GM23338 (cell line): Measurements from ENCODE around the gene GYS2. TPM values are rescaled to one million over a fixed set of nuclear protein-coding genes. Genes with fewer than 3 reads are reported as not detected.

ENCODE experiments used
- ATAC-seq: fragments of 200-7000 bp; cut with Tn5 transposase; 3 replicates; pipeline ENCODE4 v1.9.1; 2020
- DNase-seq: peaks from one replicate; pipeline ENCODE4 v3.0.0-alpha.2; 2015; ENCODE audit warnings: low spot score
- H2AFZ ChIP-seq: fragments of 200-600 bp; sonication (generic); 2 replicates; pipeline ENCODE4 v1.8.0; 2016; ENCODE audit warnings: antibody characterized with exemption, mild to moderate bottlenecking, moderate library complexity
- H3F3A ChIP-seq: fragments of 200-600 bp; sonication (generic); replicated peaks from 2 replicates; pipeline ENCODE4 v1.8.0; 2017; ENCODE audit warnings: antibody characterized with exemption, mixed run types, low read depth
- H3K27ac ChIP-seq: fragments of 200-600 bp; sonication (generic); 2 replicates; pipeline ENCODE4 v1.6.1; 2016; ENCODE audit warnings: low read depth
- H3K27me3 ChIP-seq: fragments of 200-600 bp; sonication (generic); 2 replicates; pipeline ENCODE4 v1.8.0; 2016; ENCODE audit warnings: mild to moderate bottlenecking, mixed run types, moderate library complexity; ENCODE audit not compliant: insufficient read depth
- H3K36me3 ChIP-seq: fragments of 200-600 bp; sonication (generic); 2 replicates; pipeline ENCODE4 v1.8.0; 2016; ENCODE audit warnings: mild to moderate bottlenecking; ENCODE audit not compliant: insufficient read depth
- H3K4me1 ChIP-seq: fragments of 200-600 bp; sonication (generic); 2 replicates; pipeline ENCODE4 v1.8.0; 2016; ENCODE audit warnings: mild to moderate bottlenecking, moderate library complexity; ENCODE audit not compliant: insufficient read depth
- H3K4me2 ChIP-seq: fragments of 200-600 bp; sonication (generic); 2 replicates; pipeline ENCODE4 v1.7.1; 2017; ENCODE audit warnings: mixed run types
- H3K4me3 ChIP-seq: fragments of 200-600 bp; sonication (generic); 2 replicates; pipeline ENCODE4 v1.6.1; 2016; ENCODE audit warnings: mixed run types
- H3K79me2 ChIP-seq: fragments of 200-600 bp; sonication (generic); replicated peaks from 2 replicates; pipeline ENCODE4 v1.8.0; 2017; ENCODE audit warnings: mild to moderate bottlenecking; ENCODE audit not compliant: insufficient read depth
- H3K9me2 ChIP-seq: fragments of 200-600 bp; sonication (generic); 2 replicates; pipeline ENCODE4 v1.8.0; 2017; ENCODE audit not compliant: insufficient read depth
- H4K20me1 ChIP-seq: fragments of 200-600 bp; sonication (generic); replicated peaks from 2 replicates; pipeline ENCODE4 v1.8.0; 2017; ENCODE audit warnings: mild to moderate bottlenecking; ENCODE audit not compliant: insufficient read depth
- H3K27ac Mint-ChIP-seq: 2 replicates; pipeline ENCODE4 v1.8.0; 2020; ENCODE audit warnings: inconsistent platforms, mild to moderate bottlenecking, moderate library complexity, mixed read lengths
- H3K27me3 Mint-ChIP-seq: 3 replicates; pipeline ENCODE4 v1.8.0; 2022; ENCODE audit warnings: low read depth, mild to moderate bottlenecking, moderate library complexity, mixed read lengths, inconsistent platforms; ENCODE audit not compliant: insufficient read depth, poor library complexity
- H3K36me3 Mint-ChIP-seq: 3 replicates; pipeline ENCODE4 v1.8.0; 2021; ENCODE audit warnings: low read depth, mild to moderate bottlenecking, inconsistent platforms, moderate library complexity, mixed read lengths
- H3K4me1 Mint-ChIP-seq: 3 replicates; pipeline ENCODE4 v1.8.0; 2020; ENCODE audit warnings: mild to moderate bottlenecking, inconsistent platforms, mixed read lengths
- H3K4me3 Mint-ChIP-seq: 3 replicates; pipeline ENCODE4 v1.8.0; 2021; ENCODE audit warnings: moderate library complexity, mild to moderate bottlenecking, inconsistent platforms, mixed read lengths
- H3K9me3 Mint-ChIP-seq: 3 replicates; pipeline ENCODE4 v1.8.0; 2020; ENCODE audit warnings: moderate library complexity, mild to moderate bottlenecking, inconsistent platforms, mixed read lengths
- CREB1 ChIP-seq: fragments of 250-450 bp; sonication (Bioruptor Pico); IDR thresholded peaks from 2 replicates; pipeline ENCODE4 v1.5.0; 2020; ENCODE audit warnings: low read depth, mild to moderate bottlenecking, moderate library complexity
- EZH2 ChIP-seq: fragments of 200-600 bp; sonication (generic); IDR thresholded peaks from one replicate; pipeline ENCODE4 v1.8.0; 2017; ENCODE audit warnings: antibody characterized with exemption, mild to moderate bottlenecking, low read depth; ENCODE audit not compliant: unreplicated experiment
- EZH2phosphoT487 ChIP-seq: fragments of 200-600 bp; sonication (generic); IDR thresholded peaks from one replicate; pipeline ENCODE4 v1.8.1; 2018; ENCODE audit warnings: antibody characterized with exemption; ENCODE audit not compliant: unreplicated experiment
- JUNB ChIP-seq: IDR thresholded peaks from one replicate; pipeline ENCODE4 v1.6.1; 2016; ENCODE audit warnings: antibody characterized with exemption; ENCODE audit not compliant: unreplicated experiment
- NANOG ChIP-seq: IDR thresholded peaks from 2 replicates; pipeline ENCODE4 v1.6.1; 2016; ENCODE audit warnings: antibody characterized with exemption, borderline replicate concordance
- ZNF114 ChIP-seq: fragments of 250-450 bp; sonication (Bioruptor Pico); IDR thresholded peaks from 2 replicates; pipeline ENCODE4 v1.5.0; 2020; ENCODE audit warnings: mild to moderate bottlenecking, moderate library complexity
- ZNF331 ChIP-seq: fragments of 250-450 bp; sonication (Bioruptor Pico); IDR thresholded peaks from 2 replicates; pipeline ENCODE4 v1.5.0; 2020; ENCODE audit warnings: low read depth, mild to moderate bottlenecking, moderate library complexity
- polyA plus RNA-seq: library from polyadenylated mRNA; unstranded; fragments of >200 nt; fragmentation: Nextera tagmentation; extraction: Ambion mirVana; gene quantifications from 2 replicates; pipeline ENCODE4 v1.2.1, GENCODE V29; 2016
- total RNA-seq: library from RNA; depleted of rRNA; stranded (reverse); fragments of >200 nt; shearing (Covaris generic); gene quantifications from 2 replicates; pipeline ENCODE4 v1.2.3, GENCODE V29; 2014
- TF ChIP-seq, protein P1 (sequence below): fragments of 250-450 bp; sonication (Bioruptor Pico); IDR thresholded peaks from 2 replicates; pipeline ENCODE4 v1.5.0; 2020; ENCODE audit warnings: mild to moderate bottlenecking, moderate library complexity

GYS2 gene
- total and polyA plus RNA-seq, 2 experiments from 2014 or later, result not detected

DNA sequence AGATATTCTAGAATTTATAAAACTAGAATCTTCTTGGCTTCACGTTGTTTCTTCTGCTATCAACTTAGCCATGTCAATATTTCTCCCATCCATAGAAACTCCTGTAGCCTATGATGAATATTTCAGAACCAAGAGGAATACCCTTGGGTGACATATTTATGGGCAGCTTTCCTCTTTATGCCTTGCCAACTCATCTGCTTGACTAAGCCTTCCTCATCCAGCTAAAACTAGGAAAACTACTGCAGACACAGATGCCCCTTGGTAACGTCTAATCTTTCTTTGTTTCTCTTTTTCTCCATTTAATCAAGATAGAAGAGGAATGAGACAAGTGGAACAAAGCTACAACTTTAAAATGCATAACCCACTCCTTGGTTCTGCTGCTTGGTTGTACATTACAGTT is 96.8 kb downstream of the GYS2 start:
- Histone ChIP-seq H3K9me2 (no peaks in the 10 kb centered on the region), H3K79me2 (peaks cover 47% of the 10 kb centered on the region), H2AFZ (no peak overlapping the region), H3K4me1 (peaks cover 4% of the 10 kb centered on the region), H3F3A (no peaks in the 10 kb centered on the region), H3K4me2 (no peak overlapping the region), H3K36me3 (peaks cover 17% of the 10 kb centered on the region), H4K20me1 (0 out of 2 replicates have a peak, but pooled peaks cover 10% of the 10 kb centered on the region), H3K27ac (no peak overlapping the region), H3K4me3 (no peak overlapping the region), H3K27me3 (no peaks in the 10 kb centered on the region)
- H3K4me1 Mint-ChIP-seq, result peaks cover 2% of the 10 kb centered on the region; the same call in 2 of the 3 replicates
- H3K27me3 Mint-ChIP-seq, result no peaks in the 10 kb centered on the region
- peaks cover 6% of the 10 kb centered on the region; the same call in 2 of the 3 replicates for H3K36me3 Mint-ChIP-seq
- no peak for TF ChIP-seq JUNB
- TF ChIP-seq EZH2, result no peak
- no peak for TF ChIP-seq NANOG
- no peak for TF ChIP-seq ZNF114 (CRISPR knock-in tag)
- TF ChIP-seq ZNF331 (CRISPR knock-in tag), result no peak
- TF ChIP-seq EZH2phosphoT487, result no peak
- no peak for TF ChIP-seq CREB1
- TF ChIP-seq, protein P1, sequence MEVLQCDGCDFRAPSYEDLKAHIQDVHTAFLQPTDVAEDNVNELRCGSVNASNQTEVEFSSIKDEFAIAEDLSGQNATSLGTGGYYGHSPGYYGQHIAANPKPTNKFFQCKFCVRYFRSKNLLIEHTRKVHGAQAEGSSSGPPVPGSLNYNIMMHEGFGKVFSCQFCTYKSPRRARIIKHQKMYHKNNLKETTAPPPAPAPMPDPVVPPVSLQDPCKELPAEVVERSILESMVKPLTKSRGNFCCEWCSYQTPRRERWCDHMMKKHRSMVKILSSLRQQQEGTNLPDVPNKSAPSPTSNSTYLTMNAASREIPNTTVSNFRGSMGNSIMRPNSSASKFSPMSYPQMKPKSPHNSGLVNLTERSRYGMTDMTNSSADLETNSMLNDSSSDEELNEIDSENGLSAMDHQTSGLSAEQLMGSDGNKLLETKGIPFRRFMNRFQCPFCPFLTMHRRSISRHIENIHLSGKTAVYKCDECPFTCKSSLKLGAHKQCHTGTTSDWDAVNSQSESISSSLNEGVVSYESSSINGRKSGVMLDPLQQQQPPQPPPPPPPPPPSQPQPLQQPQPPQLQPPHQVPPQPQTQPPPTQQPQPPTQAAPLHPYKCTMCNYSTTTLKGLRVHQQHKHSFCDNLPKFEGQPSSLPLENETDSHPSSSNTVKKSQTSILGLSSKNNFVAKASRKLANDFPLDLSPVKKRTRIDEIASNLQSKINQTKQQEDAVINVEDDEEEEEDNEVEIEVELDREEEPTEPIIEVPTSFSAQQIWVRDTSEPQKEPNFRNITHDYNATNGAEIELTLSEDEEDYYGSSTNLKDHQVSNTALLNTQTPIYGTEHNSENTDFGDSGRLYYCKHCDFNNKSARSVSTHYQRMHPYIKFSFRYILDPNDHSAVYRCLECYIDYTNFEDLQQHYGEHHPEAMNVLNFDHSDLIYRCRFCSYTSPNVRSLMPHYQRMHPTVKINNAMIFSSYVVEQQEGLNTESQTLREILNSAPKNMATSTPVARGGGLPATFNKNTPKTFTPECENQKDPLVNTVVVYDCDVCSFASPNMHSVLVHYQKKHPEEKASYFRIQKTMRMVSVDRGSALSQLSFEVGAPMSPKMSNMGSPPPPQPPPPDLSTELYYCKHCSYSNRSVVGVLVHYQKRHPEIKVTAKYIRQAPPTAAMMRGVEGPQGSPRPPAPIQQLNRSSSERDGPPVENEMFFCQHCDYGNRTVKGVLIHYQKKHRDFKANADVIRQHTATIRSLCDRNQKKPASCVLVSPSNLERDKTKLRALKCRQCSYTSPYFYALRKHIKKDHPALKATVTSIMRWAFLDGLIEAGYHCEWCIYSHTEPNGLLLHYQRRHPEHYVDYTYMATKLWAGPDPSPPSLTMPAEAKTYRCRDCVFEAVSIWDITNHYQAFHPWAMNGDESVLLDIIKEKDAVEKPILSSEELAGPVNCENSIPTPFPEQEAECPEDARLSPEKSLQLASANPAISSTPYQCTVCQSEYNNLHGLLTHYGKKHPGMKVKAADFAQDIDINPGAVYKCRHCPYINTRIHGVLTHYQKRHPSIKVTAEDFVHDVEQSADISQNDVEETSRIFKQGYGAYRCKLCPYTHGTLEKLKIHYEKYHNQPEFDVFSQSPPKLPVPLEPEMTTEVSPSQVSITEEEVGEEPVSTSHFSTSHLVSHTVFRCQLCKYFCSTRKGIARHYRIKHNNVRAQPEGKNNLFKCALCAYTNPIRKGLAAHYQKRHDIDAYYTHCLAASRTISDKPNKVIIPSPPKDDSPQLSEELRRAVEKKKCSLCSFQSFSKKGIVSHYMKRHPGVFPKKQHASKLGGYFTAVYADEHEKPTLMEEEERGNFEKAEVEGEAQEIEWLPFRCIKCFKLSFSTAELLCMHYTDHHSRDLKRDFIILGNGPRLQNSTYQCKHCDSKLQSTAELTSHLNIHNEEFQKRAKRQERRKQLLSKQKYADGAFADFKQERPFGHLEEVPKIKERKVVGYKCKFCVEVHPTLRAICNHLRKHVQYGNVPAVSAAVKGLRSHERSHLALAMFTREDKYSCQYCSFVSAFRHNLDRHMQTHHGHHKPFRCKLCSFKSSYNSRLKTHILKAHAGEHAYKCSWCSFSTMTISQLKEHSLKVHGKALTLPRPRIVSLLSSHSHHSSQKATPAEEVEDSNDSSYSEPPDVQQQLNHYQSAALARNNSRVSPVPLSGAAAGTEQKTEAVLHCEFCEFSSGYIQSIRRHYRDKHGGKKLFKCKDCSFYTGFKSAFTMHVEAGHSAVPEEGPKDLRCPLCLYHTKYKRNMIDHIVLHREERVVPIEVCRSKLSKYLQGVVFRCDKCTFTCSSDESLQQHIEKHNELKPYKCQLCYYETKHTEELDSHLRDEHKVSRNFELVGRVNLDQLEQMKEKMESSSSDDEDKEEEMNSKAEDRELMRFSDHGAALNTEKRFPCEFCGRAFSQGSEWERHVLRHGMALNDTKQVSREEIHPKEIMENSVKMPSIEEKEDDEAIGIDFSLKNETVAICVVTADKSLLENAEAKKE (CRISPR knock-in tag), result no peak
- DNase-seq, result no peak
- H3K27ac Mint-ChIP-seq, result no peak overlapping the region
- no peak overlapping the region for H3K4me3 Mint-ChIP-seq
- no peaks in the 10 kb centered on the region for H3K9me3 Mint-ChIP-seq
- no peak for ATAC-seq
